Measurements from ENCODE around the gene PHACTR1.

GRCh38 chr6:13261464-13261994, 545.0 kb downstream of the PHACTR1 start:
- TF ChIP-seq CTCF (IDR thresholded peaks at IDR 0.05) (no peak), POLR2AphosphoS5 (IDR thresholded peaks at IDR 0.05; ENCODE audit: low read depth, low read length) (no peak), PBX3 (IDR thresholded peaks at IDR 0.05) (no peak), SMC3 (IDR thresholded peaks at IDR 0.05; ENCODE audit: low read depth, low read length) (no peak), USF1 (IDR thresholded peaks at IDR 0.05; ENCODE audit: borderline replicate concordance, low read depth) (no peak), GATA2 (CRISPR knock-in tag; IDR thresholded peaks at IDR 0.05) (no peak), GABPA (IDR thresholded peaks at IDR 0.05; ENCODE audit: low read depth) (no peak), EZH2phosphoT487 (IDR thresholded peaks at IDR 0.05; ENCODE audit: borderline replicate concordance, low read depth) (no peak), NFIC (IDR thresholded peaks at IDR 0.05; ENCODE audit: borderline replicate concordance) (no peak), USF2 (IDR thresholded peaks at IDR 0.05; ENCODE audit: borderline replicate concordance, low read depth, low read length) (no peak), JUND (IDR thresholded peaks at IDR 0.05) (no peak), RAD21 (IDR thresholded peaks at IDR 0.05; ENCODE audit: low read length) (no peak), SIN3A (IDR thresholded peaks at IDR 0.05; ENCODE audit: borderline replicate concordance, low read depth, low read length) (no peak), YY1 (IDR thresholded peaks at IDR 0.05; ENCODE audit: low read depth) (no peak)

Measured in SK-N-SH (cell line).